Brain microvascular endothelial cell (primary cell): ENCODE results near the gene SF3B5.
A peak's percentile ranks its signal among the peaks of the same experiment; 100 is the strongest.

Experiments used
- DNase-seq: peaks from one replicate; pipeline ENCODE4 v3.0.0-alpha.2; 2020
- H3K27ac ChIP-seq: fragments of 250-450 bp; sonication (Bioruptor Pico); 2 replicates; pipeline ENCODE4 v1.5.1; 2020; ENCODE audit warnings: mild to moderate bottlenecking, moderate library complexity
- H3K27me3 ChIP-seq: fragments of 250-450 bp; sonication (Bioruptor Pico); replicated peaks from 2 replicates; pipeline ENCODE4 v1.5.1; 2020; ENCODE audit warnings: mild to moderate bottlenecking
- H3K36me3 ChIP-seq: fragments of 250-450 bp; sonication (Bioruptor Pico); replicated peaks from 2 replicates; pipeline ENCODE4 v1.5.1; 2020; ENCODE audit warnings: mild to moderate bottlenecking
- H3K4me3 ChIP-seq: 2 replicates; pipeline ENCODE4 v1.5.1; 2011; ENCODE audit warnings: low read depth, mild to moderate bottlenecking, control low read depth, low read length, moderate library complexity
- in situ Hi-C: cut with HindIII; loops from 2 replicates; pipeline ENCODE4 v1.10.0; 2017; ENCODE audit warnings: low sequenced_read_pairs, low pct_ligation_motif_present
- TF ChIP-seq, protein P1 (sequence below): IDR thresholded peaks from 2 replicates; pipeline ENCODE4 v1.5.1; 2011; ENCODE audit warnings: low read depth, mild to moderate bottlenecking, moderate library complexity, low read length, control low read depth, inconsistent platforms; ENCODE audit errors: missing control alignments

SF3B5 gene

DNA sequence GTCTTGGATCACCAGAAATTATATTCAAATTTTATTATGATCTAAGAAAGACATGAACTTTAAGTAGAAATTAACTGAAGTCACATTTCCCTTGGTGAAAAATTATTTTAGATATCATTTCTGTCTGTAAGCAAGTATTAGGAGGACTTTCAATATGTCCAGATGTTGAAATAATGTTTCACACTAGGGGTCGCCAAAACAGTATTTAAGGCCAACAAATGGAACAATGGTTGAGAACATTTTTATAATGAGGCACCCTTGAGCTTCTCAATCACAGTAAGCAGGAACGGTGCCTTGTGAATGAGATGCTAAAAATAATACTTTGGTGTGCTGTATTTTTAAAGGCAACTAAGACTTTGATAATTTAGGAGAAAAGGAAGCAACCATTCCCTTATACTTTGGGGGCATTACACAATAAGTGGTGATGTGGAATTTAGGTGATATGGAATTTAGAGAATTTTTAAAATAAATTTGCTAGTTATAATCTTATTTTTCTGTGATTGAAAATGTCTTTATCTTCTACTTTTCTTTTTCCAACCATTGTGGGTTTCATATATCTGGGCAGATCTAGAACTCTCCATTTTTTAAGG is 9.6 kb upstream of the SF3B5 start:
- Histone ChIP-seq H3K4me3 (no peak overlapping the region), H3K27ac (no peak overlapping the region), H3K27me3 (no peaks in the 10 kb centered on the region), H3K36me3 (no peaks in the 10 kb centered on the region)
- TF ChIP-seq, protein P1, sequence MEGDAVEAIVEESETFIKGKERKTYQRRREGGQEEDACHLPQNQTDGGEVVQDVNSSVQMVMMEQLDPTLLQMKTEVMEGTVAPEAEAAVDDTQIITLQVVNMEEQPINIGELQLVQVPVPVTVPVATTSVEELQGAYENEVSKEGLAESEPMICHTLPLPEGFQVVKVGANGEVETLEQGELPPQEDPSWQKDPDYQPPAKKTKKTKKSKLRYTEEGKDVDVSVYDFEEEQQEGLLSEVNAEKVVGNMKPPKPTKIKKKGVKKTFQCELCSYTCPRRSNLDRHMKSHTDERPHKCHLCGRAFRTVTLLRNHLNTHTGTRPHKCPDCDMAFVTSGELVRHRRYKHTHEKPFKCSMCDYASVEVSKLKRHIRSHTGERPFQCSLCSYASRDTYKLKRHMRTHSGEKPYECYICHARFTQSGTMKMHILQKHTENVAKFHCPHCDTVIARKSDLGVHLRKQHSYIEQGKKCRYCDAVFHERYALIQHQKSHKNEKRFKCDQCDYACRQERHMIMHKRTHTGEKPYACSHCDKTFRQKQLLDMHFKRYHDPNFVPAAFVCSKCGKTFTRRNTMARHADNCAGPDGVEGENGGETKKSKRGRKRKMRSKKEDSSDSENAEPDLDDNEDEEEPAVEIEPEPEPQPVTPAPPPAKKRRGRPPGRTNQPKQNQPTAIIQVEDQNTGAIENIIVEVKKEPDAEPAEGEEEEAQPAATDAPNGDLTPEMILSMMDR: peak; percentile 48
- peak; percentile 69 for DNase-seq
- in situ Hi-C loops: loop anchor here (25.0 kb wide), 2 partner anchors 182 to 382 kb away; partner anchors contain the start of gene UTRN

DNA sequence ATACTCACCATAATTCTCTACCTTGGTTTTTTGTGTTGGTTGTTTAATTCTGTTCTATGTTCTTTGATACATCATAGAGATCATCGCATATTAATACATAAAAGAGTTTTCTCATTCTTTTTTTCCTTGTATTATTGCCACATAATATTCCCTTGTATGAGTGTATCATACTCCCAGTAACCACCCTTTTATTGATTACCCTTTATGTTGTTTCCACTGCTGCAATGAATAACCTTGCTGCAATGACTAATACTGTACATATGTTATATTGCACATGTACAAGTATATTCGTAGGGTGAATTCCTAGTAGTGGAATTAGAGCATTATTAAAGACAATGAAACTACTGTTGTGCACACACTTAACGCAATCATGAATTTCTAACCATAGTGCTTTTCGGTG is 9.1 kb upstream of the SF3B5 start:
- in situ Hi-C loops: loop anchor here (25.0 kb wide), 2 partner anchors 183 to 383 kb away; partner anchors contain the start of gene UTRN
- Histone ChIP-seq H3K27me3 (no peaks in the 10 kb centered on the region), H3K36me3 (no peaks in the 10 kb centered on the region), H3K27ac (no peak overlapping the region), H3K4me3 (no peak overlapping the region)
- no peak for DNase-seq
- TF ChIP-seq, protein P1: no peak

DNA sequence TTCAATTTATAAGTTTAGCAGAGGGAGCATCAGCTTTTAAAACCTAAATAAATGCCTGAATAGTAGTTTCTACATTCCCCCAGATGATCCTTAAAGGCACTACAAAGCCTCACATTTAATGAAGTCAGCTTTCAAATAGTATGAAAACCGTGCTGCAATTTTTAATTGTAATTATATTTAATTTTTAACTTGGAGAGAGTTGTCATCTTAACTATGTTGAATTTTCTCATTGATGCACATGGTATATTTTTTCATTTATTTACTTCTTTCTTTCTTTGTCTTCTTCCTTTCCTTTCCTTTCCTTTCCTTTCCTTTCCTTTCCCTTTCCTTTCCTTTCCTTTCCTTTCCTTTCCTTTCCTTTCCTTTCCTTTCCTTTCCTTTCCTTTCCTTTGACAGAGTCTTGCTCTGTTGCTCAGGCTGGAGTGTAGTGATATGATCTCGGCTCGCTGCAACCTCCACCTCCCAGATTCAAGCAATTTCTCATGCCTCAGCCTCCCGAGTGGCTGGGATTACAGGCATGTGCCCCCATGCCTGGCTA is 7.7 kb upstream of the SF3B5 start:
- no peak overlapping the region for H3K4me3 ChIP-seq
- H3K27me3 ChIP-seq: no peaks in the 10 kb centered on the region
- no peak overlapping the region for H3K27ac ChIP-seq
- TF ChIP-seq, protein P1: no peak
- H3K36me3 ChIP-seq: no peaks in the 10 kb centered on the region
- DNase-seq: no peak
- in situ Hi-C loops: loop anchor here (25.0 kb wide), 2 partner anchors 184 to 384 kb away; partner anchors contain the start of gene UTRN

DNA sequence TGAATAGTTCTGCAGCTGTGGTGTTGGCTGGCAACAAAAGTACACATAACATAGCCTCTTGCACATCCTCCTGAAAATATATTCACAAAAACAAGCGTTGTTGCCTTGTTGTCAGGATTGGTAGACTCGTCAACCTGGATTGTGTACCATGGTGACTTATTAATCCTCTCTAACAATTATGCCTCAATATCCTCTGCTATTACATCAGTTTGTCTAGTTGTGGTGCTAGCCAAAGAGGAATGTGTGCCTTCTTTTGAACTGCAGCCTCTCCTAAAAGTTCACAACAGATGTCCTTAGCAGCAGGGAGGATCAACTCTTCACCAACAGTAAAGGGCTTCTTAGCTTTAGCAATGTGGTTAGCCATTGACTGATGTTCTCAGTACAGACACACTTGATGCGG is 3.6 kb upstream of the SF3B5 start:
- Histone ChIP-seq H3K27ac (no peak overlapping the region), H3K4me3 (no peak overlapping the region), H3K27me3 (no peaks in the 10 kb centered on the region), H3K36me3 (no peaks in the 10 kb centered on the region)
- no peak for DNase-seq
- TF ChIP-seq, protein P1: no peak
- in situ Hi-C loops: no loop called here

DNA sequence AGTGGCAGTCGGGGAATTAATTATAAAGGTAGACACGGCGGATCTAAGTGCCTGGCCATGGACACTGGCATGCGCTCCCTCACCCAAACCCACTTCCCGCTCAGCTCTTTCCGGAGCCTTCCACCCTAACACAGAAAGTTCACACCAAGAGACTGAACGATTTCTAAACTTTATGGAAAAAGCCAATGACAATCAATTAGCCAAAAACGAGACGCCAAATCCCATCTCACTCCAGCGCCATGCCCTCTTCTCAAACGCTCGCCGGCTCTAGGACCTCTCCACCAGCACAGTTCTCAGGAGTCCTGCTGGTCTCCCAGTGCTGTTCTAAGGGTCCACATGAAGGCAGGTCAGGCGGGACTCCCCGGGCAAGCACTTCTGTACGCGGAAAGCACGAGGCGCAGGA is 641 bp downstream of the SF3B5 start:
- DNase-seq: peak; percentile 6
- TF ChIP-seq, protein P1: no peak
- in situ Hi-C loops: no loop called here

GRCh38 chr6:144093658-144094057 is 1.7 kb downstream of the SF3B5 start:
- no peak overlapping the region for H3K4me3 ChIP-seq

More for the DNA sequence above, 641 bp downstream of the SF3B5 start:
- Histone ChIP-seq H3K27me3 (no peaks in the 10 kb centered on the region), H3K36me3 (no peaks in the 10 kb centered on the region), H3K4me3 (peak overlapping the region; percentile 100), H3K27ac (peak overlapping the region; percentile 73)

More at GRCh38 chr6:144093658-144094057, 1.7 kb downstream of the SF3B5 start:
- Histone ChIP-seq H3K36me3 (no peaks in the 10 kb centered on the region), H3K27me3 (no peaks in the 10 kb centered on the region), H3K27ac (no peak overlapping the region)
- in situ Hi-C loops: no loop called here
- TF ChIP-seq, protein P1: no peak
- no peak for DNase-seq
